Gastroesophageal sphincter (tissue), 4 donors: Measurements from ENCODE around the gene SLC37A4. TPM values are rescaled to one million over a fixed set of nuclear protein-coding genes. Genes with fewer than 3 reads are reported as not detected.

Experiments
- ATAC-seq: fragments of 150-250 bp; one replicate; pipeline ENCODE4 v1.9.1; 2016; ENCODE audit warnings: mild to moderate bottlenecking, moderate library complexity
- H3K27ac ChIP-seq, 4 donors: fragments of 200-600 bp; sonication (generic) in 3 of 4; 1 replicate in 3 of 4; 2 replicates in 1 of 4; pipeline ENCODE4 v1.5.1; 2016 to 2019
- H3K27me3 ChIP-seq: fragments of 200-600 bp; sonication (generic); one replicate; pipeline ENCODE4 v1.5.1; 2019
- H3K36me3 ChIP-seq, 2 donors: fragments of 200-600 bp; sonication (generic); one replicate each; pipeline ENCODE4 v1.5.1; 2019; ENCODE audit warnings: control low read depth in 1 of 2
- H3K4me1 ChIP-seq, 3 donors: fragments of 200-600 bp; sonication (generic); 1 replicate in 2 of 3; 2 replicates in 1 of 3; pipeline ENCODE4 v1.5.1; 2016 to 2019; ENCODE audit warnings: control low read depth in 2 of 3
- H3K4me3 ChIP-seq, 2 donors: fragments of 200-600 bp; sonication (generic); one replicate each; pipeline ENCODE4 v1.5.1; 2019; ENCODE audit warnings: mild to moderate bottlenecking in 1 of 2, moderate library complexity in 1 of 2
- H3K9me3 ChIP-seq, 3 donors: fragments of 200-600 bp; sonication (generic); one replicate each; pipeline ENCODE4 v1.5.1; 2017 to 2019; ENCODE audit warnings: control low read depth in 2 of 3
- CTCF ChIP-seq, 4 experiments: fragments of 200-600 bp in 2 of 4; fragments of 450-650 bp in 2 of 4; sonication (generic) in 1 of 4; IDR thresholded peaks; one replicate each; pipeline ENCODE4 v1.5.1; 2017 to 2019; ENCODE audit warnings: antibody characterized with exemption in 4 of 4, mild to moderate bottlenecking in 2 of 4, moderate library complexity in 2 of 4
- EP300 ChIP-seq: sonication (generic); formaldehyde crosslinking; IDR thresholded peaks from one replicate; pipeline ENCODE4 v1.6.1; 2017; ENCODE audit warnings: antibody characterized with exemption, mild to moderate bottlenecking
- POLR2A ChIP-seq, 2 donors: fragments of 450-650 bp; IDR thresholded peaks; one replicate each; pipeline ENCODE4 v1.6.1; 2017; ENCODE audit warnings: antibody characterized with exemption in 2 of 2, mild to moderate bottlenecking in 2 of 2, moderate library complexity in 1 of 2
- POLR2AphosphoS5 ChIP-seq: sonication (generic); formaldehyde crosslinking; IDR thresholded peaks from one replicate; pipeline ENCODE4 v1.6.1; 2017; ENCODE audit warnings: antibody characterized with exemption
- WGBS, 2 donors: methylation state at CpG; one replicate each; pipeline ENCODE4 v1.1.5; 2018; ENCODE audit warnings: low coverage in 1 of 2; 5-methylcytosine and 5-hydroxymethylcytosine counted together
- total RNA-seq, 4 donors: library from RNA; depleted of rRNA; stranded (reverse); fragments of >200 nt; gene quantifications; one replicate each; pipeline ENCODE4 v1.1.0, GENCODE V29; 2016

The SLC37A4 gene
- total RNA-seq, 4 donors from 2014 or later = 10.1 to 11.6 (median 11.1) TPM

GRCh38 chr11:119056421-119056999 lies 25.8 kb upstream of the SLC37A4 start:
- peak overlapping the region; percentile 47 to 95 for H3K4me3 ChIP-seq
- ATAC-seq = no peak
- H3K9me3 ChIP-seq = no peaks in the 10 kb centered on the region
- peak overlapping the region; percentile 48 to 98 (median 86) for H3K27ac ChIP-seq
- TF ChIP-seq EP300 = no peak
- TF ChIP-seq POLR2A (IDR thresholded peaks at IDR 0.05) = no peak
- TF ChIP-seq POLR2AphosphoS5 = no peak
- TF ChIP-seq CTCF (IDR thresholded peaks at IDR 0.05) = no peak
- H3K27me3 ChIP-seq = no peaks in the 10 kb centered on the region
- peaks cover 0 to 40% of the 10 kb centered on the region in 2 donors for H3K36me3 ChIP-seq
- H3K4me1 ChIP-seq = peaks cover 0 to 29% (median 11%) of the 10 kb centered on the region in 3 donors
- no CpG with 5 or more reads among the region's 48 CpGs for WGBS, 2 donors

GRCh38 chr11:119055901-119056300 lies 25.2 kb upstream of the SLC37A4 start:
- H3K27me3 ChIP-seq = no peaks in the 10 kb centered on the region
- peaks cover 0 to 29% (median 11%) of the 10 kb centered on the region in 3 donors for H3K4me1 ChIP-seq
- peak overlapping the region; percentile 47 to 95 for H3K4me3 ChIP-seq
- H3K27ac ChIP-seq = peak overlapping the region in 3 of 4 donors; percentile 85 to 98 (median 87)
- H3K9me3 ChIP-seq = no peaks in the 10 kb centered on the region
- no peak for ATAC-seq
- TF ChIP-seq POLR2A (IDR thresholded peaks at IDR 0.05) (no peak), EP300 (no peak), POLR2AphosphoS5 (no peak), CTCF (IDR thresholded peaks at IDR 0.05) (no peak)
- H3K36me3 ChIP-seq = peaks cover 0 to 46% of the 10 kb centered on the region in 2 donors
- 40 to 52% methylated on average over 4 to 6 of the region's 6 CpGs for WGBS, 2 donors

DNA sequence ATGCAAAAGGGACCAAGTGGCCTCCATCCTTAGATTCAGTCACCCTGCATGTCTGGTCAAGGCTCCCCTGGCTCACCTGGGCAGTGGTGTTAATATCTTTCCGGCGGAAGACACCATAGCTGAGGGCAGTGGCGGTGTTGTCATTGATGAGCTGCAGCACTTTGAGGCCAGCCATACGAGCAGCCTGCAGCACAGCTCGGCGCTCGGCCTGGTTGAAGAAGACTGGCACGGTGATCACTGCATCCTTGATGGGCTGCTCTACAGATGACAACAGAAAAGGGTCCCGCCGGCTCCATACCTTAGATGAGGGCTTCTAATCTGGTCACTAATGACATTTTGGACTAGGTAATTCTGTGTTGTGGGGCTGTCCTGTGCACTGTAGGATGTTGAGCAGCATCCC lies 23.7 kb upstream of the SLC37A4 start:
- Histone ChIP-seq H3K36me3 (peaks cover 0 to 61% of the 10 kb centered on the region in 2 donors), H3K27me3 (no peaks in the 10 kb centered on the region), H3K27ac (no peak overlapping the region), H3K9me3 (no peaks in the 10 kb centered on the region), H3K4me1 (peaks cover 0 to 29% (median 11%) of the 10 kb centered on the region in 3 donors), H3K4me3 (no peak overlapping the region)
- TF ChIP-seq EP300 (no peak), CTCF (IDR thresholded peaks at IDR 0.05) (no peak), POLR2A (IDR thresholded peaks at IDR 0.05) (no peak), POLR2AphosphoS5 (no peak)
- ATAC-seq = no peak
- 75% methylated on average over 2 of the region's 10 CpGs; no CpG with 5 or more reads in 1 of the 2 donors for WGBS, 2 donors

GRCh38 chr11:119052163-119052814 lies 21.6 kb upstream of the SLC37A4 start:
- H3K36me3 ChIP-seq = peaks cover 0 to 82% of the 10 kb centered on the region in 2 donors
- ATAC-seq = no peak
- no peaks in the 10 kb centered on the region for H3K9me3 ChIP-seq
- no peak overlapping the region for H3K27ac ChIP-seq
- TF ChIP-seq POLR2A (IDR thresholded peaks at IDR 0.05) (no peak), CTCF (IDR thresholded peaks at IDR 0.05) (no peak), POLR2AphosphoS5 (no peak), EP300 (no peak)
- H3K4me1 ChIP-seq = peaks cover 0 to 20% (median 5%) of the 10 kb centered on the region in 3 donors
- WGBS, 2 donors = 90 to 100% methylated on average over 4 to 21 of the region's 23 CpGs
- no peak overlapping the region for H3K4me3 ChIP-seq
- H3K27me3 ChIP-seq = no peaks in the 10 kb centered on the region
